ENCODE results near the gene CCDC30.

- peak; percentile 38 for TF ChIP-seq CTCF (IDR thresholded peaks at IDR 0.05)
- TF ChIP-seq SIN3A (IDR thresholded peaks at IDR 0.05; ENCODE audit: borderline replicate concordance, insufficient read depth, low read depth, low read length), result no peak
- TF ChIP-seq REST (IDR thresholded peaks at IDR 0.05; ENCODE audit: insufficient read depth in 1 of 2, low read depth in 2 of 2, low read length in 1 of 2), result no peak
- TF ChIP-seq POLR2AphosphoS5 (IDR thresholded peaks at IDR 0.05; ENCODE audit: low read depth, low read length), result no peak
These were observed 16.5 kb downstream of the CCDC30 start for GRCh38 chr1:42479621-42480020.

All from Panc1 (cell line).